Mammary epithelial cell (primary cell): ENCODE results near the gene THAP9.

Source experiments
- CTCF ChIP-seq, 2 donors: IDR thresholded peaks in 1 of 2; conservative IDR thresholded peaks in 1 of 2; 2 replicates each; pipeline ENCODE4 v1.5.1; 2011 to 2012; ENCODE audit warnings: inconsistent platforms in 2 of 2, low read length in 2 of 2, mild to moderate bottlenecking in 2 of 2, control low read depth in 1 of 2, low read depth in 1 of 2; ENCODE audit not compliant: insufficient read depth in 1 of 2; ENCODE audit errors: extremely low read depth in 1 of 2
- EZH2 ChIP-seq: IDR thresholded peaks from 2 replicates; pipeline ENCODE4 v1.6.1; 2012; ENCODE audit warnings: low read length, inconsistent platforms, borderline replicate concordance

- TF ChIP-seq EZH2 (no peak), CTCF (conservative IDR thresholded peaks at IDR 0.05 in 1 of 2, IDR thresholded peaks at IDR 0.05 in 1 of 2; ENCODE audit: extremely low read depth in 1 of 2, insufficient read depth in 1 of 2, low read depth in 1 of 2, low read length in 2 of 2) (no peak)
Measured at GRCh38 chr4:82865592-82865991, 34.9 kb upstream of the THAP9 start.
